Measurements from ENCODE around the gene MAP2K3.
"Not testable (repeated sequence)": the region's sequence is repeated elsewhere in the genome, so short reads cannot be mapped to it uniquely, and the experiment has no call there.

GRCh38 chr17:21344801-21345200, 60.3 kb downstream of the MAP2K3 start:
- not testable (repeated sequence) for TF ChIP-seq EZH2 (IDR thresholded peaks at IDR 0.05; ENCODE audit: low read length)
- TF ChIP-seq, protein P1, sequence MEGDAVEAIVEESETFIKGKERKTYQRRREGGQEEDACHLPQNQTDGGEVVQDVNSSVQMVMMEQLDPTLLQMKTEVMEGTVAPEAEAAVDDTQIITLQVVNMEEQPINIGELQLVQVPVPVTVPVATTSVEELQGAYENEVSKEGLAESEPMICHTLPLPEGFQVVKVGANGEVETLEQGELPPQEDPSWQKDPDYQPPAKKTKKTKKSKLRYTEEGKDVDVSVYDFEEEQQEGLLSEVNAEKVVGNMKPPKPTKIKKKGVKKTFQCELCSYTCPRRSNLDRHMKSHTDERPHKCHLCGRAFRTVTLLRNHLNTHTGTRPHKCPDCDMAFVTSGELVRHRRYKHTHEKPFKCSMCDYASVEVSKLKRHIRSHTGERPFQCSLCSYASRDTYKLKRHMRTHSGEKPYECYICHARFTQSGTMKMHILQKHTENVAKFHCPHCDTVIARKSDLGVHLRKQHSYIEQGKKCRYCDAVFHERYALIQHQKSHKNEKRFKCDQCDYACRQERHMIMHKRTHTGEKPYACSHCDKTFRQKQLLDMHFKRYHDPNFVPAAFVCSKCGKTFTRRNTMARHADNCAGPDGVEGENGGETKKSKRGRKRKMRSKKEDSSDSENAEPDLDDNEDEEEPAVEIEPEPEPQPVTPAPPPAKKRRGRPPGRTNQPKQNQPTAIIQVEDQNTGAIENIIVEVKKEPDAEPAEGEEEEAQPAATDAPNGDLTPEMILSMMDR (optimal IDR thresholded peaks at IDR 0.05 in 1 of 3, IDR thresholded peaks at IDR 0.05 in 1 of 3, conservative IDR thresholded peaks at IDR 0.05 in 1 of 3; ENCODE audit: extremely low read depth in 1 of 3, insufficient read depth in 2 of 3, low read length in 3 of 3): not testable (repeated sequence)
